Stimulated activated CD8-positive, alpha-beta memory T cell treated with anti-CD3 and anti-CD28 coated beads, Interleukin-12 subunit alpha, Interleukin-12 subunit beta, amount 100 ng/mL, for 4 hours (primary cell): Measurements from ENCODE around the gene KCNN3.

ENCODE experiments used
- DNase-seq: peaks from one replicate; pipeline ENCODE4 v3.0.0-alpha.2; 2020; ENCODE audit warnings: low read depth

The KCNN3 gene

GRCh38 chr1:154770897-154771594 lies 99.0 kb downstream of the KCNN3 start:
- no peak for DNase-seq

DNA sequence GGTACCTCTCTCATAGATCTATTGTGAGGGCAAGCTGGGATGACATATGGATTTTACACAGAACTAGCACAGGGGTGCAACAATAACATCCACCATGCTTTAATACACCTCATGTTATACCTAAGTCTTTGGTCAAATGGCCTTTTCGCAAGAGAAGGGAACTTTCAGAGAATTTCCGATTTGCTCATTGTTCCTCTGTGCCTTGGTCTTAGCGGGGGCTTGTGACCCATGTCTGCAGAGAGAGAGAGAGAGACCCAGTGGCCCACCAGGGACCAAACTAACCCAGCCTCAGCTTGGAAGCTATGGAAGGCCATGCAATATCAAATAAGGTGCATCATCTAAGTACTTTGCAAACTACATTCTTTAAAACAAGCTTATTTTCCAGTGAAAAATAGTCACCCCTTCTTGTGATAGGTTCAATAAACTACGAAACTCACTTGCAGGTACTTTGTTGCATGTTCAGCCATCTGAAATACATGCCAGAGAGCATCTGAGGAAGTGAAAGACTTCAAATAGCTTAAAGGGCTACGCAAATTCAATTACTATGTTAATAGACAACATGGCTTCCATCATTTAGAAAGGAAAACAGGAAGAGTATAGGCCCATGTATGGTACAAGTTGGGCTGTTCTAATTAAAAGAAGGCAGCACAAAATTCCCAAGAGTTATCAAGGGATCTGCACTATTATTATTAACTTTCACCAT lies 100.7 kb downstream of the KCNN3 start:
- DNase-seq = no peak

DNA sequence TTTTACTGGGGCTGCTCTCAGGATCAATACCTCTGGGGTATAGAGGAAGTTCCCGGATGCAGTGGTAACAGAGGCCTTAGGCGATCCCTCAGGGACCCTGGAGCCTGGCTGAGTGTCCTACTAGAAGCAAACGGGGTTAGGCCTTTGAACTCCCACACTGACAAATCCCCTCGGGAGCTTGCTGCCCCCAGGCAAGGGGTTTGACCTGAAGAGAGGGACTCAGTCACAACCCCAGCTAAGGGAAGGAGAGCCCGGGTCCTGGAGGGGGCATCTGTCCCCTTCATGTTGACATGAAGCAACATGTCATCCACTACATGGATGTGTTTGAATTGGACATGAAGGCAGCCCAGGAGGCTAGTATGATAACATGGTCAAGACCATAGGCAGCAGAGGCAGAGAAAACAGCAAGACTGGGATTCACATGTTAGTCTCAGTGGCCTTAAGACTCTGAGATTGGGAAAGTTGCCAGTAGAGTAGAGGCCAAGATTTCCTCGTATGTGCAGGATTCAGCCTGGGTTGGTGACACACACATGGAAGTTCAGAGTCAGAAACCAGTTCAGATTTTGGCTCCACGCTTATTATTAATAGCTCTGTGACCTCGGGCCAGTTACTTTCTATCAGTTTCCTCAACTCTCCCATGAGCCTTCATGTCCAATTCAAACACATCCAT lies 101.5 kb downstream of the KCNN3 start:
- DNase-seq = no peak

GRCh38 chr1:154767315-154768240 lies 102.5 kb downstream of the KCNN3 start:
- DNase-seq = no peak

DNA sequence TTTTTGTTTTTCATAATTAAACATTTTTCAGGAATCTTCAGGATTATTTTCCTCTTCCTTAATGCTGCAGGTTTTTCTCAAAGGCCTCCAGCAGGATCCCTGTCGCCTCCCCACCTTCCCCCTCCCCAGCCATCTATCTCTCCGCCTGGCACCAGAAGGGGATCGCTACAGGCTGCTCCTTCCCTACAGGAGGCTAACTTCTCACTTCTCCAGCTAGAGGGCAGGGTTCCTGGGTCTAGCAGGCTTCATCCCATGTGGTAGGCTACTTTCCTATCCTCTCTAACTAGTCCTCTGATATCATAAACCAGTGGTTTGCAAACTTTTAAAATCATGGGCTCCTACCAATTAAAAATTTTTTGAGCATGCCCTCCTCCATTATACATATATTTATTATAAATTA lies 104.1 kb downstream of the KCNN3 start:
- no peak for DNase-seq

DNA sequence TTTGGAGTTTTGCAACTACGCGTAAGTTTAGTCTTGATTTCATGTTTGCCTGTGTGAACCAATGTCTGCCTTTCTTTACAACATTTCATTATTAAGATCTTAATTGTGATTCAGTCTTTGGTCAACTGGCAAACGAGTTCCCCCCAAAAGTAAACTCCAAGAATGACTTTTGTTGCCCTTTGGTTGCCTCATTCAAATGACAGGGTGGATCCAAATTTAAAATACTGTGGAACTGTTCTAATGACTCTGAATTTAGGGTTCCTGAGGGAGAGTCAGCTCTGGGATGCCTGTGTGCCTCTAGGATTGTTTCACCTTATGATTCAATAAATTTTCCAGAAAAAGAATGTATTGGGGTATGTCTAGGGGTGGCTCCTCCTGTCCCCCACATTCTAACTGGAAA lies 105.3 kb downstream of the KCNN3 start:
- DNase-seq = no peak

DNA sequence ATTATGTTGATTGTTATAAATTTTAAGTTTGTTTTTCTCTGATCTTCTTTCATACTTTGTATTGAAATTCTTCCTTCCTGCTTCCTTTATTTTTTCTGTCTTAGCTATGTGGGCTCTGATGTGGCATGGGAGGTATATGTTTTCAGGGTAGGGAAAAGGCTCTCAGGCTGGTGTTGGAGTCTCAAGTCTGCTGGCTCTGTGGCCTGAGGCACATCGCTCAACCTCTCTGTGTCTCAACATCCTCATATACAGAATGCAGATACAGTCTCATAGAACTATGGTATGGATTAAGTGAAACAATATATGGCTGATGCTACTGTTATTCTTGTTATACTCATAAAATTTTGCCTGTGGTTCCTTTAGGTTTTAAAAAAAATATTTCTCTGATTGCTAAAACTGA lies 105.9 kb downstream of the KCNN3 start:
- no peak for DNase-seq

- DNase-seq = peak; percentile 77
Measured at GRCh38 chr1:154760469-154760933, 109.6 kb downstream of the KCNN3 start.

GRCh38 chr1:154759793-154760192 lies 110.3 kb downstream of the KCNN3 start:
- no peak for DNase-seq

GRCh38 chr1:154759196-154759595 lies 110.9 kb downstream of the KCNN3 start:
- peak; percentile 49 for DNase-seq

DNA sequence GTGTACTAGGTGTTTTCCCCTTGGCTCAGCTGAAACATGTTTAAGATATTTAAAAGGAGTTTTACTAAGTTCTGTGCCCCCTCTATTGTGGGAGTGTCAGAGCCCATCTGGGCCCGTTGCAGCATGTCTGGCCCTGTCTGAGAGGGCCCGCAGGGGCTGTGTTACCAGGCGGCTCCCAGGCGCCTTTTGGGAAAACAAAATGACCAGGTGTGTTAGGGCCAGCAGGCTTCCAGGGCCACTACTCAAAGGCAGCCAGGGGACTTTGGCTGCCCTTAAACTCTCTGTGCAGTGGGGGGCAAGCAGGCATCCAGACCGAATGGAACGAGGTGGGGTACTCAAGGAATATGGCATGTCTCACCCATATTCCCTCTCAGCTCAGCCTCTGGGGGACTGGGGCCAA lies 111.7 kb downstream of the KCNN3 start:
- no peak for DNase-seq

GRCh38 chr1:154756793-154757548 lies 113.1 kb downstream of the KCNN3 start:
- no peak for DNase-seq

DNA sequence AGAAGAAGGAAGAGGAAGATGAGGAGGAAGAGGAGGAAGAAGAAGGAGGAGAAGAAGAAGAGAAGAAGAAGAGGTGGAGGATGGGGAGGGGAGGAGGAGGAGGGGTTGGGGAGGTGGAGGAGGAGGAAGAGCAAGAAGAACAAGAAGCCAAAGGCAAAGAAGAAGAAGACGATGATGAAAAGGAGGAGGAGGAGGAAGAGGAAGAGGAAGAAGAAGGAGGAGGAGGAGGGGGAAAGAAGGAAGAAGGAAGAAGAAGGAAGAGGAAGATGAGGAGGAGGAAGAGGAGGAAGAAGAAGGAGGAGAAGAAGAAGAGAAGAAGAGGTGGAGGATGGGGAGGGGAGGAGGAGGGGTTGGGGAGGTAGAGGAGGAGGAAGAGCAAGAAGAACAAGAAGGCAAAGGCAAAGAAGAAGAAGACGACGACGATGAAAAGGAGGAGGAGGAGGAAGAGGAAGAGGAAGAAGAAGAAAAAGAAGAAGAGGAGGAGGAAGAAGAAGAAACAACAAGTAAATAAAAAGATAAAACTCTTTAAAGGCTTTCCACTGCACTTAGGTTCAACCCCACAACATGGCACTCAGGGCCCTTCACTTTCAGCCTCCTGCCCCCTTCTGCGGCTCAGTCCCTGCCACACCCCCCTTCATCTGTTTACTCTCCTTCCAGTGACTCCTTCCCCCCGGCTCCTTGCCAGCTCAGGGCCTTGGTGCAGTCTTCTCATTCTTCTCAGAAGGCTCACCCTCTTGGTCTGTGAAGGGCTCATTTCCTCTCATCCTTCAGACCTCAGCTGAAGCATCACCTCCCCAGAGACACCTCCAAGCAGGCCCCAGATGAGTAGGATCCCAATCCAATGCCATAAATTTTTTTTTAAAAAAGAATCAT lies 114.0 kb downstream of the KCNN3 start:
- no peak for DNase-seq

GRCh38 chr1:154753426-154753825 lies 116.7 kb downstream of the KCNN3 start:
- DNase-seq = no peak

DNA sequence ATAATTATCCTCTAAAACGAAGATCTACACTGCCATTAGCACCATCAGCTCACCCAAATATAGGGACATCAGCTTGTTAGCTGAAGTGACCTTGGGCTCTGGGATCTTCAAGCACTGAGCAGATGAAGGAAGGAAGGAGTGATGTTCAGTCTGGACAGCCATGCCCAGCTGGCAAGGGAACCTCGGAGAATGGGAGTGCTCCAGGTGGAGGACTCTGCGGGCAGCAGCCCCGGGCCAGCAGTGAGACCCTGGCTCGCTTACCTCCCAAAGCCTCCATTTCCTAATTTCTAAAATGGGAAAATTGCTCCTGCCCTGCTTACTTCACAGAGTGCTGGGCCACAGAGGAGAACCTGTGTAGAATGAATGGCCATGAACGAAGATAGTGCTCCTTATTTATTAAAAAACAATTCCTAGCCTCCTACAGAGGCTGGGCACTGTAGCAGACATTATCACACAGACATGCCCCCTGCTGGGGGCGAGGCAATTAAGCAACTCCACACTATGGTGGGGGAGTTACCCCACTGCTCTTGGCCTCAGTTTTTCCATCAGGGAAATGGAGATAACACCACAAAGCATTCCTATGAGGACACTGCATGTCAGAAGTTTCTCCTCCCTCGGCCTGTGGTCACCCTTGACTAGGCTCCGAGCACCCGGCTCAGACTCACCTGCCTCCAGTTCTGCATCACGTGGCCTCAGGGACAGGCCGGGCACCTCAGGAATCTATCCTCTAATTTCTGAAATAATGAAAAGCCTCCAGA lies 117.6 kb downstream of the KCNN3 start:
- DNase-seq = no peak

- no peak for DNase-seq
Measured at GRCh38 chr1:154751690-154752089, 118.4 kb downstream of the KCNN3 start.

DNA sequence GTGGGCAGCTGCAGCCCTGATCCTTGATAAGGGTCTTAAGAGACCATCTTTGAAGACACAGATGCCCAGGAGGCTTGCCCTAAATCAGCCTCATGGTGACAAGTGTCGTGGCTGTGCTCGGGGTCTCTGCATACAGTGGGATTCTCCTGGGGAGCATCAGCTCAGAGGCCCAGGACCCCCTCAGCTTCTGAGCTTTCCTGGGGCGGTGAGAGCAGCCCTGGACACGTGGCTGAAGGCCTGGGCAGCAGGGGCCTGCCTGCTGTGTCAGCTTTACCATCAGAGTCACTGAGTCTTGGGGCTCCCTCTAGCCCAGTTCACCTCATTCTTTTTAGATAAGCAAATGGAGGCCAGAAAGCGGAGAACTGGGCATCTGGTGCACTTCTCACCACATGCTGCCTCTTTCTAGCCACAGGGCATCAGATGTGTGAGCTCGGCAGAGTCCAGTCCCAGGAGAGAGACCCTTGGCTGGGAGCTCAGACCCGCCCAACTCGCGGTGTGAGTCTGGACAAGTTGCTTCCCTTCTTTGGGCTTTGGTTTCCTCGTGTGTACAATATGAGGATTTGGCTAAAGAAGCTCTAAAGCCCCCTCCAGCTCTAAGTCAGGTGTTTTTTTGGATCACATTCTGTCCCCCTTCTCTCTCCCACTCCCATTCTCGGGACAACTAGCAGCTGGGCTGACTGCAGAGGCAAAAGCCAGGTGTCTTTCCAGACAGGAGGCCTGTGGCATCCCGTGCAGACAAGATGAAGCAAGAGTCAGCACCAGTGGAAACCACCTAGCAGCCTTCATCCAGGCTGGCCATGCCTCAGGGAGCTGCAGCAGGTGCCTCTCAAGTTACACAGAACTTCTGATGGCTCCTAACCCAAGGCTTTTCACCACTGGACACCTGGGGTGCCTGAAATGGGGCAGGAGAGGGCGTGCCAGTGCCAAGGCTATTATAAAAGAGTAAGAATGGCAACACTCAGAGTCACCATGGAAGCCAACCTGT lies 119.1 kb downstream of the KCNN3 start:
- DNase-seq = no peak

DNA sequence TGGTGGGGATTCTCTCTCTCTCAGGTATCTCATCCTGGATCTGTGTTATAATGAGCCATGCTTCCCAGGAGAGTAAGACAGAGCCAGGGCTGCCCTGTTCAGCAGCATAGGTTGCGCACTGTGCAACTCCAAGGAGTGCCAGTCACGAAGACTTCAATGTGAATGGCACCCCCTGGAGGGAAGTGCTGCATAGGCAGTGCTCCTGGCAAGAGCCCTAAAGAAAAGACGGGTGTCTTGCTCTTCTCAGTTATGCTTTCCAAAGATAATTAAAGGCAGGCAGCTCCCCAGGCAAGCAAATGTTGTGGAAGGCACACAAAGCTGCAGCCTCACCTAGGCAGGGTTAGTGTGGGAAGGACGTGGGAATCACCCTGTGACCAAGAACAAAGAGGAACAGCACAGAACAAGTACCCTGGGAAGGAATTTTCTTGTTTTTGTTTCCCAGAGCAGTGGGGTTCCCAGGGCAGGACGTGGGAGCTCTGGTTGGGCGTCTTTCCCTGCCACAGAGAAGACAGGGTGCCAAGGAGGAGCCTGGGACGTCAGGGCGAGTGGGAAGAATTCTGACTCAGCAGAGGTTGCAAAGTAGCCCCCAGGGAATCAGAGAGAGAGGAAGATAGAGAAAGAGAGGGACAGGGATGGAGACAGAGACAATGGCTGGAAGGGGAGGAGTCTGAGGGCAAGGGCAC lies 120.9 kb downstream of the KCNN3 start:
- no peak for DNase-seq
